Hepatocyte (in vitro differentiated cells): ENCODE results near the gene PHLDB2. TPM values are rescaled to one million over a fixed set of nuclear protein-coding genes. Genes with fewer than 3 reads are reported as not detected.

Experiments
- DNase-seq: peaks from one replicate; pipeline ENCODE4 v3.0.0-alpha.2; 2016; ENCODE audit warnings: low spot score
- H2AFZ ChIP-seq: fragments of 200-600 bp; sonication (generic); 2 replicates; pipeline ENCODE4 v1.6.0; 2016; ENCODE audit warnings: antibody characterized with exemption, mild to moderate bottlenecking
- H3K27ac ChIP-seq: fragments of 200-600 bp; sonication (generic); 2 replicates; pipeline ENCODE4 v1.5.1; 2016; ENCODE audit warnings: mild to moderate bottlenecking
- H3K27me3 ChIP-seq: fragments of 200-600 bp; sonication (generic); 2 replicates; pipeline ENCODE4 v1.6.1; 2016
- H3K36me3 ChIP-seq: fragments of 200-600 bp; sonication (generic); replicated peaks from 2 replicates; pipeline ENCODE4 v1.5.1; 2016; ENCODE audit warnings: low read depth; ENCODE audit not compliant: insufficient read depth
- H3K4me1 ChIP-seq: fragments of 200-600 bp; sonication (generic); 2 replicates; pipeline ENCODE4 v1.5.1; 2016; ENCODE audit warnings: mild to moderate bottlenecking, moderate library complexity; ENCODE audit not compliant: insufficient read depth
- H3K4me2 ChIP-seq: fragments of 200-600 bp; sonication (generic); 2 replicates; pipeline ENCODE4 v1.6.0; 2016
- H3K4me3 ChIP-seq: fragments of 200-600 bp; sonication (generic); 2 replicates; pipeline ENCODE4 v1.5.1; 2016; ENCODE audit warnings: mild to moderate bottlenecking
- H3K79me2 ChIP-seq: fragments of 200-600 bp; sonication (generic); 2 replicates; pipeline ENCODE4 v1.6.0; 2017; ENCODE audit warnings: mild to moderate bottlenecking
- H3K9me2 ChIP-seq: fragments of 200-600 bp; sonication (generic); replicated peaks from 2 replicates; pipeline ENCODE4 v1.6.0; 2017; ENCODE audit warnings: mild to moderate bottlenecking; ENCODE audit not compliant: insufficient read depth
- H3K9me3 ChIP-seq: fragments of 200-600 bp; sonication (generic); 2 replicates; pipeline ENCODE4 v1.5.1; 2016; ENCODE audit warnings: low read depth, mild to moderate bottlenecking
- H4K20me1 ChIP-seq: fragments of 200-600 bp; sonication (generic); 2 replicates; pipeline ENCODE4 v1.6.0; 2016; ENCODE audit warnings: mild to moderate bottlenecking; ENCODE audit not compliant: insufficient read depth, poor library complexity, severe bottlenecking
- CTCF ChIP-seq: fragments of 200-600 bp; sonication (generic); IDR thresholded peaks from 2 replicates; pipeline ENCODE4 v1.5.1; 2016; ENCODE audit warnings: antibody characterized with exemption, mild to moderate bottlenecking; ENCODE audit not compliant: poor library complexity
- EZH2 ChIP-seq: fragments of 200-600 bp; sonication (generic); IDR thresholded peaks from 2 replicates; pipeline ENCODE4 v1.6.1; 2016; ENCODE audit warnings: antibody characterized with exemption, mild to moderate bottlenecking, borderline replicate concordance
- EZH2phosphoT487 ChIP-seq: fragments of 200-600 bp; sonication (generic); IDR thresholded peaks from one replicate; pipeline ENCODE4 v1.6.1; 2018; ENCODE audit warnings: antibody characterized with exemption, mild to moderate bottlenecking, low read depth, moderate library complexity; ENCODE audit not compliant: unreplicated experiment, severe bottlenecking
- WGBS: methylation state at CpG from one replicate; pipeline ENCODE4 v1.1.6; 2016; ENCODE audit warnings: low lambda C conversion rate; ENCODE audit errors: missing lambda C conversion rate; 5-methylcytosine and 5-hydroxymethylcytosine counted together
- polyA plus RNA-seq: library from polyadenylated mRNA; unstranded; fragments of >200 nt; fragmentation: Nextera tagmentation; extraction: Ambion mirVana; gene quantifications from 2 replicates; pipeline ENCODE4 v1.2.1, GENCODE V29; 2016
- total RNA-seq: library from RNA; depleted of rRNA; stranded (reverse); fragments of >200 nt; gene quantifications from 2 replicates; pipeline ENCODE4 v1.2.3, GENCODE V29; 2014

PHLDB2 gene
- total and polyA plus RNA-seq, 2 experiments from 2014 or later, result 49.0 to 52.7 TPM

- no peaks in the 10 kb centered on the region for H4K20me1 ChIP-seq
- no peaks in the 10 kb centered on the region for H3K79me2 ChIP-seq
- H3K4me3 ChIP-seq, result no peak overlapping the region
- H3K9me3 ChIP-seq, result peaks cover 5% of the 10 kb centered on the region
- no peaks in the 10 kb centered on the region for H3K36me3 ChIP-seq
- no peak overlapping the region for H3K4me2 ChIP-seq
- H3K27ac ChIP-seq, result no peak overlapping the region
- TF ChIP-seq EZH2phosphoT487 (no peak), CTCF (no peak), EZH2 (no peak)
- H3K9me2 ChIP-seq, result no peaks in the 10 kb centered on the region
- H2AFZ ChIP-seq, result no peak overlapping the region
- WGBS, result 95% methylated on average over 5 of the region's 5 CpGs
- H3K27me3 ChIP-seq, result no peaks in the 10 kb centered on the region
- peaks cover 4% of the 10 kb centered on the region for H3K4me1 ChIP-seq
- DNase-seq, result no peak
Observed at GRCh38 chr3:111819927-111820326, 39.1 kb upstream of the PHLDB2 start.

GRCh38 chr3:111820651-111821050 lies 38.4 kb upstream of the PHLDB2 start:
- peaks cover 5% of the 10 kb centered on the region for H3K9me3 ChIP-seq
- H3K4me2 ChIP-seq, result no peak overlapping the region
- no peaks in the 10 kb centered on the region for H4K20me1 ChIP-seq
- no peak overlapping the region for H3K27ac ChIP-seq
- H3K36me3 ChIP-seq, result no peaks in the 10 kb centered on the region
- no peak overlapping the region for H2AFZ ChIP-seq
- no peak for TF ChIP-seq EZH2
- TF ChIP-seq CTCF, result no peak
- H3K9me2 ChIP-seq, result no peaks in the 10 kb centered on the region
- H3K79me2 ChIP-seq, result no peaks in the 10 kb centered on the region
- WGBS, result 97% methylated on average over 3 of the region's 3 CpGs
- DNase-seq, result no peak
- H3K27me3 ChIP-seq, result no peaks in the 10 kb centered on the region
- no peak overlapping the region for H3K4me3 ChIP-seq
- peaks cover 4% of the 10 kb centered on the region for H3K4me1 ChIP-seq

- Histone ChIP-seq H2AFZ (no peak overlapping the region), H3K4me2 (no peak overlapping the region), H3K27ac (no peak overlapping the region), H3K4me1 (peaks cover 4% of the 10 kb centered on the region), H3K79me2 (no peaks in the 10 kb centered on the region), H3K27me3 (no peaks in the 10 kb centered on the region), H4K20me1 (no peaks in the 10 kb centered on the region), H3K4me3 (no peak overlapping the region), H3K9me3 (peaks cover 5% of the 10 kb centered on the region), H3K9me2 (no peaks in the 10 kb centered on the region), H3K36me3 (no peaks in the 10 kb centered on the region)
- DNase-seq, result no peak
- TF ChIP-seq CTCF, result no peak
- TF ChIP-seq EZH2, result no peak
- no peak for TF ChIP-seq EZH2phosphoT487
Observed at GRCh38 chr3:111821891-111822290, 37.2 kb upstream of the PHLDB2 start.

DNA sequence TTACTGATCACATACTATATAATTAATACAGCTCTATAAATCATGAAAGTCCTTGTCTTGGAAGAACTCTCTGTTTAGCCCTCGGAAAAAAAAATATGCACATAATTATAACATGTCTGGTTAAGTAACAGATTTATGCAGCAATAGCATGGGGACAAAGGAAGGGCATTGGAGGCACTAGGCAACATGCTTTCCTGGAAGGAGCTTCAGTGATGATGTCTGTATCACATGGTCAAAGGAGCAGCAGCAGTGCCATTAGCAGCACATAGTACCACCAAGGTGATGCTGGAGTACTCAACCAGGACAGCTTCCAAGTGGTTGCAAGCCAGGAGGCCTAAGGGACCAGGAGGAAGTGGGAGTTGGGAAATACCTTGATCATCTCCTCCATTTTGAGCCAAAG lies 36.3 kb upstream of the PHLDB2 start:
- no peaks in the 10 kb centered on the region for H3K27me3 ChIP-seq
- no peaks in the 10 kb centered on the region for H3K36me3 ChIP-seq
- H3K79me2 ChIP-seq, result no peaks in the 10 kb centered on the region
- H2AFZ ChIP-seq, result no peak overlapping the region
- no peaks in the 10 kb centered on the region for H3K9me2 ChIP-seq
- H4K20me1 ChIP-seq, result no peaks in the 10 kb centered on the region
- 85% methylated on average over 1 of the region's 1 CpG for WGBS
- H3K4me1 ChIP-seq, result peaks cover 4% of the 10 kb centered on the region
- H3K4me2 ChIP-seq, result no peak overlapping the region
- no peak overlapping the region for H3K27ac ChIP-seq
- no peak for DNase-seq
- no peak overlapping the region for H3K4me3 ChIP-seq
- peaks cover 5% of the 10 kb centered on the region for H3K9me3 ChIP-seq
- no peak for TF ChIP-seq CTCF
- no peak for TF ChIP-seq EZH2
- no peak for TF ChIP-seq EZH2phosphoT487
